ENCODE results near the gene MYCL.

DNA sequence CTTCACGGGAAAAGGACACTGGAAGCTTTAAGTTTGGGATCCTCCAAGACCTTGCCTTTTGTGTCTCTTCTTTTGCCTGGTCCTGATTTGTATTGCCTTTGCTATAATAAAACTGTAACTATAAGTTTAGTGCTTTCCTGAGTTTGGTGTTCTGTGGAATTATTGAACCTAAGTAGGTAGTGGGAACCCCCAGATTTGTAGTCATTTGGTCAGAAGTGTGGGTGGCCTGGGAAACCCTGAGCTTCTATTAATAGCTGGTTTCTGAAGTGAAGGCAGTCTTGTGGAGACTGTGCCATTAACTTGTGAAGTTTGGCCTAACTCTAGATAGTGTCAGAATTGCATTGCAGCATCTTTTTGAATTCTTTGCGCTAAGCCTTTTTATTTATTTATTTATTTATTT lies 6.8 kb upstream of the MYCL start:
- no peak for TF ChIP-seq POLR2AphosphoS5 (IDR thresholded peaks at IDR 0.05; ENCODE audit: low read depth, low read length)
- no peak for TF ChIP-seq POLR2A (IDR thresholded peaks at IDR 0.05; ENCODE audit: low read depth, low read length)
- no peak for TF ChIP-seq TAF1 (IDR thresholded peaks at IDR 0.05; ENCODE audit: low read depth, low read length)
- no peak for TF ChIP-seq PAX5 (IDR thresholded peaks at IDR 0.05; ENCODE audit: insufficient read depth, low read length, severe bottlenecking)
- no peak for TF ChIP-seq POU2F2 (IDR thresholded peaks at IDR 0.05; ENCODE audit: low read depth, low read length)
